Femur (tissue), 1 donor: Measurements from ENCODE around the gene DEGS1.

Experiments used
- DNase-seq: peaks from one replicate; pipeline ENCODE4 v3.0.0-alpha.2; 2017

DEGS1 gene

GRCh38 chr1:224217655-224218623 lies 34.9 kb downstream of the DEGS1 start:
- DNase-seq: no peak

DNA sequence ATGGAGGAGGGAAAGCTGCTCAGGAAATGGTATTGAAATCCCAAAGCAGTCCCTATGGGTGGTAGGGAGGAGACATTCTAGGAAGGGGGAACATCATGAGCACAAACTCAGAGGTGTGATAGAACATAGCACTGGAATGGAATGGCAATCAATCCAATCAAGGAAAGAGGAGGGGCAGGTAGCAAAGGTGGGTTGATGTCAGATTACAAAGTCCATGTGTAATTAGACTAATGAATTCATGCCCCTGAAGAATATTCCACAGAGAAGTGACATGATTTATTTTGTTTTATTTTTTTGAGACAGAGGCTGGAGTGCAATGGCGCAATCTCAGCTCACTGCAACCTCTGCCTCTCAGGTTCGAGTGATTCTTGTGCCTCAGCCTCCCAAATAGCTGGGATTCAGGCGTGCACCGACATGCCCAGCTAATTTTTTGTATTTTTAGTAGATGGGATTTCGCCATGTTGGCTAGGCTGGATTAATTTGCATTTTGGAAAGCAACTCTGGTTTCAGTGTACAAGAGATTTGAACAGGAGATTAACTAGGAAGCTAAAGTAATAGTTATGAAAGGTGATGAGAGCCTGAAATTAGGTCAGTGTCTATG lies 36.1 kb downstream of the DEGS1 start:
- no peak for DNase-seq

- DNase-seq: no peak
These were observed 36.6 kb downstream of the DEGS1 start for GRCh38 chr1:224219612-224220059.

DNA sequence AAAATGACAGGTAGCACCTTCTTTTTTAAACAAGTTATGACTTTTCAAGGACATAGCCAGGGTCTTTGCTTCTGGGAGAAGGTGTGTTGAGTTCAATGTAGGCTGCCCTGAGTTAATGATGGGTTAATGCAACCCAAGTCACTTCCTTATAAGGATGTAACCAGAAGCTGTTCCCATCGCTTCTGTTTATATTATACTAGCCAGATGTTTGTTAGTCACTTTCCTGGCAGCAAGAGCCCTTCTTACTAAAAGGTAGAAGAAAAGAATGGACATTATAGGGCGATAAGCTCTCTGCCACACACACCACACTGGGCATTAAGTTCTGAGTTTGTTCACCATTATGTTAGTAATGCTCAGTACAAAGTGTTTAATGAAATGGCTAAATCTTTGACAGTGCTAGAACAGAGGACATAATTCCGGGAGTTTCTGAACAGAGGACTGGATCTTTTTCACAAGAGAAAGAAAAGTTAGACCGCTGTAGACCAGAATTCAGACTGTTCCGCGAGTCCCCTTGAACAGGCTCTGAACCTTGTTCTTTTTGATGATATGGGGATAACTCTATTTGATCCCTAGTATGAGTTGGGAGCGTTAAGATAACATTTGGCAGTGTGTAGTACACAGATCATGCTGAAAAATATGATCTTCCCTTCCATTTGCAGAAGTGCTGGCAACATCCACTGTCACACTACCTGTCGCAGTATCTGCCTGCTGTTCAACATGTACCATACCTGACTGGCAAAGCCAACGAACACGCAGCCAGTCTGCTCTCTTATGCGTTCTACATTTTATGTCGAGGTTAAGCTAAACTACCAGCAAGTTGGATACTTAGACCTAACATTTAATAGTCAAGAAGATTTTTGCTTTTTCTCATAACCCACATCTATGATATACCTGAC lies 41.0 kb downstream of the DEGS1 start:
- no peak for DNase-seq

GRCh38 chr1:224226849-224227502 lies 43.9 kb downstream of the DEGS1 start:
- DNase-seq: no peak

- DNase-seq: no peak
These were observed 51.0 kb downstream of the DEGS1 start for GRCh38 chr1:224234017-224234416.

- no peak for DNase-seq
These were observed 52.9 kb downstream of the DEGS1 start for GRCh38 chr1:224235813-224236493.

GRCh38 chr1:224237119-224237881 lies 54.3 kb downstream of the DEGS1 start:
- DNase-seq: no peak

DNA sequence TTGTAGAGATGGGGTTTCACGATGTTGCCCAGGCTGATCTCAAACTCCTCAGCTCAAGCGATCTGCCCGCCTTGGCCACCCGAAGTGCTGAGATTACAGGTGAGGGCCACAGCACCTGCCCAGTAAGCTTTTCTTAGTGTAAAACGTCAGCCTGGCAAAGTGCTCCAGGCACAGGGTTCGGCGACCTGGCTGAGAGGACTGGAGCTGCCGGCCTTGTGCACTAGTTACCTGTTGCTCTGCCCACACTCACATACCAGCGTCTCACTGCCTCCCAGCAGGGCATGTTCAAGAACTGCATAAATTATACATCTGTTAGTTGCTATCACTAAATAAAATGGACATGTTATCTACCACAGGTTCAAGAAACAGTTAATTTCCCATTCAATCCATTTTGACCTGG lies 55.2 kb downstream of the DEGS1 start:
- DNase-seq: no peak

DNA sequence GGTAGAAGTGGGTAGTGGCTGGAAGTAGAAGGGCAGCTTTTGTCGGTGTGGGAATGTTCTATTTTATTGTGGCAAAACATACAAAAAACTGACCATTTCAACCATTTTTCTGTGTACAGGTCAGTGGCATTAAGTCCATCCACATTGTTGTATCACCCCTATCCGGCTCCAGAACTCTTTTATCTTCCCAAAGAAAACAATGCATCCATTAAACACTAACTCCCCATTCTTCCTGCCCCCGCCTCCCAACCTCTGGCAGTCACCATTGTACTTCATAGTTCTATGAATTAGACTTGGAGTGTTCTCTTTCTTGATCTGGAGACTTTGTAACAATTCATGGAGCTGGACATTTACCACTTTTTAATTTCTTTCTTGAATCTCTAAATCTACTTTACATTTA lies 55.7 kb downstream of the DEGS1 start:
- no peak for DNase-seq
